ENCODE measurements around the gene DUSP5. TPM values are rescaled to one million over a fixed set of nuclear protein-coding genes. Genes with fewer than 3 reads are reported as not detected.

Gene DUSP5
- total and polyA plus RNA-seq, 4 experiments from 2014 or later = 3.5 to 33.7 (median 7.2) TPM

DNA sequence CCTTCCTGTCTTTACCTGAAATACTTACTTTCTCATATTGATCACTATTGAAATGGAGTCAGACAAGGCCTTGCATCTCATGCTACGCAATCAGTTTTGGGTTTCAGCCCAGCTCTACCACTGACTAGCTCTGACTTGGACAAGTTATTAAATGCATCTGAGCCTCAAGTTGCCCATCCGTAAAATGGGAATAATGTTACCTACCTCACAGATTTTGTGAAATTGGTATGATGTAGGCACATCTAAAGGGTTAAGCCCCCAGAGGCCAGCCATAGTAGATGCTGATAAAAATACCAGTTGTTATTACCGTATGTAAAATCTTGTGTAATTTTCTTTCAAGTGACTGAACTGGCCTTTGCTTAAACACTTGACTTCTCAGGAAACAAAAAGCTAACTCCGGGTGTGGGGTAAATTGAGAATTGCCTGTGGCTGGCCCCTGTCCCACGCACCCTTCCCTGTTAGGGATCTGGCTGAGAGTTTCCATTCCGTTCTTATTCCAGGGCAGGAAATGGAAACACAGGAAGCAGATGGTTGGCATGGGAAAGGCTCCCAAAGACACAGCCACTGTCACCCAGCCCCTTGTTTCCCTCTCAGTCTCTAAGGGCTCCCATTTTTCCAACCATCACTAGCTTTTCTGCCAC, 7.5 kb downstream of the DUSP5 start:
- intact Hi-C loops (cut with micrococcal nuclease) = no loop called here
- ChIA-PET POLR2A (ENCODE audit: partially characterized antibody) (interaction anchor here (0.8 to 4.3 kb wide), 4 partner anchors 8 to 200 kb away, joined by 3 to 29 read pairs (median 4); partner anchors contain the start of gene SMNDC1), CTCF (ENCODE audit: partially characterized antibody) (interaction anchor here (1.0 to 9.5 kb wide), 8 partner anchors 9 to 200 kb away, joined by 3 to 142 read pairs (median 4); partner anchors contain the start of gene SMNDC1)
- H3K4me1 ChIP-seq (ENCODE audit: insufficient read depth, low read length) = peaks cover 67% of the 10 kb centered on the region
- Mint-ChIP-seq H3K36me3 (peaks cover 43 to 56% of the 10 kb centered on the region in 2 donors), H3K9me3 (peaks cover 0 to 2% (median 0%) of the 10 kb centered on the region in 8 donors), H3K4me3 (peak overlapping the region in 7 of 8 donors; percentile 39 to 97 (median 90)), H3K27me3 (no peaks in the 10 kb centered on the region), H3K27ac (peak overlapping the region; percentile 90 to 97 (median 95)), H3K4me1 (peaks cover 55 to 86% (median 75%) of the 10 kb centered on the region in 4 donors)
- no peaks in the 10 kb centered on the region for H3K27me3 ChIP-seq (ENCODE audit: insufficient read depth, low read length)
- H3K36me3 ChIP-seq (ENCODE audit: insufficient read depth, low read length) = peaks cover 38% of the 10 kb centered on the region
- no peak overlapping the region for H3K4me3 ChIP-seq (ENCODE audit: low read length in 2 of 2)
- peak overlapping the region; percentile 79 for H3K27ac ChIP-seq (ENCODE audit: low read depth, low read length)
- no peak for DNase-seq
- no peaks in the 10 kb centered on the region for H3K9me3 ChIP-seq (ENCODE audit: control insufficient read depth in 1 of 2, low read length in 2 of 2)

DNA sequence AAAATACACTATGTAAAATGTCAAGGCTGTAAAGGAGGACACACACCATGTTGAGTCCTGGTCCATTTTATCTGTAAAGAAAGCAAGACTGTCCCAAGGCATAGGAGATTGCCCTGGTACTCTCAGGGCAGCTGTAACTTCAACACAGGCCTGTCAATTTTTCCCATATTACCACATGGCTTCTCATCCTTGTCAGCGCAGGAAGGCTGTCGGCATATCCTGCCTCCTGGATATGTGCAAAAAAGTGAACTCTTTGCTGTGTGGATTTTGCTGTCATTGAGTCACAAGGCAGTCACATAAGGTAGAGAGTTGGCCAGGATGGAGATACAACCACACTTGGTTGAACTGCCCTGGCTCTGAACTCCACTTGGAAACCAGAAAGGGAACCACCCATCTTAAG, 8.7 kb downstream of the DUSP5 start:
- peaks cover 55 to 68% of the 10 kb centered on the region in 2 donors for H3K36me3 Mint-ChIP-seq
- ChIA-PET CTCF (ENCODE audit: partially characterized antibody) (interaction anchor here (0.8 to 1.6 kb wide), 3 partner anchors 16 to 40 kb away, joined by 3 read pairs; no protein-coding TSS in a partner anchor), POLR2A (ENCODE audit: partially characterized antibody) (interaction anchor here (1.5 to 4.3 kb wide), 2 partner anchors 8 to 201 kb away, joined by 6 to 29 read pairs; partner anchors contain the start of gene SMNDC1)
- peak overlapping the region in 2 of 8 donors; percentile 22 to 43 for H3K4me3 Mint-ChIP-seq
- no peaks in the 10 kb centered on the region for H3K9me3 ChIP-seq (ENCODE audit: control insufficient read depth in 1 of 2, low read length in 2 of 2)
- peaks cover 44 to 74% (median 63%) of the 10 kb centered on the region in 4 donors for H3K4me1 Mint-ChIP-seq
- H3K27me3 Mint-ChIP-seq = no peaks in the 10 kb centered on the region
- H3K36me3 ChIP-seq (ENCODE audit: insufficient read depth, low read length) = peaks cover 50% of the 10 kb centered on the region
- no peaks in the 10 kb centered on the region for H3K27me3 ChIP-seq (ENCODE audit: insufficient read depth, low read length)
- no peak for DNase-seq
- intact Hi-C loops (cut with micrococcal nuclease) = no loop called here
- H3K4me3 ChIP-seq (ENCODE audit: low read length in 2 of 2) = no peak overlapping the region
- peak overlapping the region in 6 of 7 donors; percentile 19 to 91 (median 84) for H3K27ac Mint-ChIP-seq
- H3K9me3 Mint-ChIP-seq = peaks cover 0 to 2% (median 0%) of the 10 kb centered on the region in 8 donors
- no peak overlapping the region for H3K27ac ChIP-seq (ENCODE audit: low read depth, low read length)
- peaks cover 55% of the 10 kb centered on the region for H3K4me1 ChIP-seq (ENCODE audit: insufficient read depth, low read length)

DNA sequence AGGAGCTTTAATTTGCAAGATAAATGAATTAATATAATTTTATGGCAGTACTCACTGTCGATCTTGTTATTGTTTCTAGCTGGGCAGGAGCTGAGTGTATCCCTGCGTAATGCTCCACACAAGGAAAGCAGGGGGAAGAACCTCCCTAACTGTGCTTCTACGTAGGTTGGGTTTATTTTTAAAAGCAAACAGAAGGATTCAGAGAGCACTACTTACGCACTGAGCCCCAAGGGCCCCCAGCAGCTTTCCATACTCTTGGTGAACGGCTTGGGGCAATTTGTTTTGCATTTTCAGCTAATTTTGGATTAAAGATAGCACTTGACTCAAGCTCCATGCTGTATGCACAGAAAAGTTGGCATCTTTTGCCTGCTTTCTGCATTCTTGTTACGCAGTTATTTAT, 9.6 kb downstream of the DUSP5 start:
- ChIA-PET CTCF (ENCODE audit: partially characterized antibody) (interaction anchor here (1.2 to 1.6 kb wide), 3 partner anchors 15 to 153 kb away, joined by 3 to 4 read pairs (median 4); no protein-coding TSS in a partner anchor), POLR2A (ENCODE audit: partially characterized antibody) (interaction anchor here (1.5 kb wide), 1 partner anchor 9 kb away, joined by 6 read pairs; no protein-coding TSS in a partner anchor)
- Mint-ChIP-seq H3K4me3 (no peak overlapping the region), H3K4me1 (peaks cover 38 to 65% (median 54%) of the 10 kb centered on the region in 4 donors), H3K36me3 (peaks cover 64 to 75% of the 10 kb centered on the region in 2 donors), H3K27ac (peak overlapping the region in 2 of 7 donors; percentile 52 to 91), H3K9me3 (peaks cover 0 to 2% (median 0%) of the 10 kb centered on the region in 8 donors), H3K27me3 (no peaks in the 10 kb centered on the region)
- no peak for DNase-seq
- Histone ChIP-seq H3K27me3 (ENCODE audit: insufficient read depth, low read length) (no peaks in the 10 kb centered on the region), H3K27ac (ENCODE audit: low read depth, low read length) (no peak overlapping the region), H3K4me3 (ENCODE audit: low read length in 2 of 2) (no peak overlapping the region), H3K36me3 (ENCODE audit: insufficient read depth, low read length) (peaks cover 54% of the 10 kb centered on the region), H3K9me3 (ENCODE audit: control insufficient read depth in 1 of 2, low read length in 2 of 2) (no peaks in the 10 kb centered on the region), H3K4me1 (ENCODE audit: insufficient read depth, low read length) (peaks cover 46% of the 10 kb centered on the region)
- intact Hi-C loops (cut with micrococcal nuclease) = no loop called here

DNA sequence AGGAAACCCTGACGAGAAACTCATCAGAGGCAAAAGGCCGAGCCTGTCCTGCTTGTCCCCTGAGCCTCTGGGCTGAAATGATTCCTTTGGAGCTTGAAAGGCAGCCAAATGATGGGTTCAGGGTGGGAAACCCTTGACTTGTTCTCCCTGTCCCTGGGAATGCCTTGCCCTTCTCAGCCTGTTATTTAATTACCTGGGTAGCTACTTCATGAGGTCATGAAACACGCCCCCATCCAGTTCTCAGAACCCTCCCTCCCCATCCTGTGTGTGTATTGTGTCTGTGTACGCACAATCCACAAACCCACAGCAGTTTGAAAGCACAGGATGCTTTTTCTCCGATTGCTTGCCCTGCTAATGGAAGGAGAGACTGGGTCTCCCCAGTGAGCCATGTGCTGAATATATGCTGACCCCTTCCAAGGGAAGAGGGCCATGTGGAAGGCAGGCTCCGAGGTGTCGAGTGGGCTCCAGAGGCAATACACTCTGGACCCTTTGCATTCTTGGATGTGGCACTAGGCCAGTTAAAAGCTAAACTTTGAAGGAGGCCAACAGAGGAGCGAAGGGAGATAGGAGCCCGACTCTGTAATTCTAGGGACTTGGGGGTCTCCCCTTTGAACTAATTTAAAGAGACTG, 10.6 kb downstream of the DUSP5 start:
- peaks cover 59% of the 10 kb centered on the region for H3K36me3 ChIP-seq (ENCODE audit: insufficient read depth, low read length)
- intact Hi-C loops (cut with micrococcal nuclease) = no loop called here
- CTCF ChIA-PET (ENCODE audit: partially characterized antibody) = interaction anchor here (0.9 to 2.5 kb wide), 3 partner anchors 10 to 299 kb away, joined by 3 to 8 read pairs (median 4); no protein-coding TSS in a partner anchor
- Mint-ChIP-seq H3K4me1 (peaks cover 31 to 64% (median 45%) of the 10 kb centered on the region in 4 donors), H3K36me3 (peaks cover 71 to 82% of the 10 kb centered on the region in 2 donors), H3K27ac (peak overlapping the region in 5 of 7 donors; percentile 46 to 91 (median 73)), H3K9me3 (no peaks in the 10 kb centered on the region), H3K27me3 (no peaks in the 10 kb centered on the region), H3K4me3 (no peak overlapping the region)
- no peaks in the 10 kb centered on the region for H3K9me3 ChIP-seq (ENCODE audit: control insufficient read depth in 1 of 2, low read length in 2 of 2)
- no peak overlapping the region for H3K4me3 ChIP-seq (ENCODE audit: low read length in 2 of 2)
- H3K4me1 ChIP-seq (ENCODE audit: insufficient read depth, low read length) = peaks cover 37% of the 10 kb centered on the region
- POLR2A ChIA-PET (ENCODE audit: partially characterized antibody) = interaction anchor here (1.5 kb wide), 1 partner anchor 9 kb away, joined by 5 read pairs; no protein-coding TSS in a partner anchor
- H3K27me3 ChIP-seq (ENCODE audit: insufficient read depth, low read length) = no peaks in the 10 kb centered on the region
- no peak for DNase-seq
- H3K27ac ChIP-seq (ENCODE audit: low read depth, low read length) = no peak overlapping the region

DNA sequence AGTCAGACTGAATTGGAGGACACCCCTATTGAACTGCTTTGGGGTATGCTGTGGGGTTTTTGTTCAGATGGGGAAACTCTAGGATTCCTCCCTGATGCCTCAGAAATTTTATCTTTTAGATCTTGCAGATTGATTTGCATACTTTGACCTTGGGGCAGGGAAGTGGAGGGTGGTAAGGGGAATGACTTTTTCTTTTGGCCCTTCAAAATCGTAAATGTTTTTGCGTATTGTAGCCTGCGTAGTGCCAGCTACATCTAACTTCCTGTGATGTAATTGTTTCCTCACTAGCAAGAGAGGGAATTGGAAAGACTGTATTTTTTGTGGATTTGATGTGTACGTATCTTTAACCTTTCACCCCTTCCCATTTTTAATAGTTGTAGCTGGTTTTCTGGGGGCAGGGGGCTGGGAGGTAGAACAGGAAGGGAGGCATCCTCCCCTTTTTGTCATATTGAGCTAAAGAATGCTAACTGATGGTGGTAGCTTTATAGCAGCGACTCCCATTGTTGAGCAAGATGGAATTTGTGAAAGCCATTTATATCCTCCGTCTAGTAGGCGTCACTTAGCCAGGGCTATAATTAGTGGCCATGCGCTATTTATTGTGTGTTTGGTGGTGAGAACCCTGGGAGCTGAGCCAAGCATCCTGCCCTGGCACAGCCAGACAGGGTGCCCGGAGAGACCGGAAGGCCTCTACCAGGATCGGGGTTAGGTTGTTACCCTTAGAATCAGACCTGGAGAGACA, 11.3 kb downstream of the DUSP5 start:
- intact Hi-C loops (cut with micrococcal nuclease) = no loop called here
- Mint-ChIP-seq H3K27me3 (no peaks in the 10 kb centered on the region), H3K9me3 (no peaks in the 10 kb centered on the region), H3K36me3 (peaks cover 77 to 88% of the 10 kb centered on the region in 2 donors), H3K27ac (peak overlapping the region in 2 of 7 donors; percentile 74 to 91), H3K4me1 (peaks cover 25 to 58% (median 38%) of the 10 kb centered on the region in 4 donors), H3K4me3 (peak overlapping the region in 1 of 8 donors; percentile 23)
- ChIA-PET POLR2A (ENCODE audit: partially characterized antibody) (interaction anchor here (0.6 to 5.7 kb wide), 3 partner anchors 9 to 12 kb away, joined by 3 to 24 read pairs (median 5); no protein-coding TSS in a partner anchor), CTCF (ENCODE audit: partially characterized antibody) (interaction anchor here (0.9 to 2.5 kb wide), 2 partner anchors 10 to 300 kb away, joined by 3 to 8 read pairs; no protein-coding TSS in a partner anchor)
- peaks cover 30% of the 10 kb centered on the region for H3K4me1 ChIP-seq (ENCODE audit: insufficient read depth, low read length)
- no peaks in the 10 kb centered on the region for H3K9me3 ChIP-seq (ENCODE audit: control insufficient read depth in 1 of 2, low read length in 2 of 2)
- no peak for DNase-seq
- no peak overlapping the region for H3K27ac ChIP-seq (ENCODE audit: low read depth, low read length)
- peaks cover 59% of the 10 kb centered on the region for H3K36me3 ChIP-seq (ENCODE audit: insufficient read depth, low read length)
- H3K4me3 ChIP-seq (ENCODE audit: low read length in 2 of 2) = no peak overlapping the region
- no peaks in the 10 kb centered on the region for H3K27me3 ChIP-seq (ENCODE audit: insufficient read depth, low read length)

DNA sequence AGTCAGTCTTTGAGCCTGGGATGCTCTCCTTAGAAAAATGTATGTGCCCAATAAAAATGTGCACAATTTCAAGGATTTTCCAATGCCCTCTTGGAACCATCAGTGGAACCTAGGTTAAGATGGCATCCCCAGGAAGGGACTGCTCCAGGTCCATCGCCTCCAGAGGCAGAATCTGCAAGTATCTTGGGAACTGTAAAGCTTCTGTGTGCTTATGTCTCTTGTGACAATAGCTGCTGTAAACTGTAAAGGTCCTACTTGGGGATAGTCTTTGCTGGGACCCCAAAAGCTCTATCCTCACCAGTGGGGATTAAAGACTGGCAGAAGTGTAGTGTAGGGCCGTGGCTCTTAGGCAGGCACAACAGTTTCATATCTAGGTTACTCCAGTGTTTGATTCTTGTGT, 11.9 kb downstream of the DUSP5 start:
- intact Hi-C loops (cut with micrococcal nuclease) = no loop called here
- Histone ChIP-seq H3K27ac (ENCODE audit: low read depth, low read length) (no peak overlapping the region), H3K36me3 (ENCODE audit: insufficient read depth, low read length) (peaks cover 59% of the 10 kb centered on the region), H3K4me3 (ENCODE audit: low read length in 2 of 2) (no peak overlapping the region), H3K9me3 (ENCODE audit: control insufficient read depth in 1 of 2, low read length in 2 of 2) (no peaks in the 10 kb centered on the region), H3K27me3 (ENCODE audit: insufficient read depth, low read length) (no peaks in the 10 kb centered on the region), H3K4me1 (ENCODE audit: insufficient read depth, low read length) (peaks cover 24% of the 10 kb centered on the region)
- H3K9me3 Mint-ChIP-seq = no peaks in the 10 kb centered on the region
- no peak overlapping the region for H3K4me3 Mint-ChIP-seq
- peaks cover 79 to 86% of the 10 kb centered on the region in 2 donors for H3K36me3 Mint-ChIP-seq
- peaks cover 19 to 52% (median 33%) of the 10 kb centered on the region in 4 donors for H3K4me1 Mint-ChIP-seq
- POLR2A ChIA-PET (ENCODE audit: partially characterized antibody) = interaction anchor here (0.6 to 5.7 kb wide), 2 partner anchors 10 to 12 kb away, joined by 3 to 24 read pairs; no protein-coding TSS in a partner anchor
- DNase-seq = no peak
- CTCF ChIA-PET (ENCODE audit: partially characterized antibody) = interaction anchor here (0.9 to 2.5 kb wide), 2 partner anchors 11 to 301 kb away, joined by 3 to 8 read pairs; no protein-coding TSS in a partner anchor
- peak overlapping the region in 1 of 7 donors; percentile 24 for H3K27ac Mint-ChIP-seq
- no peaks in the 10 kb centered on the region for H3K27me3 Mint-ChIP-seq

Data from CD4-positive, alpha-beta memory T cell (primary cell).